HepG2 (cell line): ENCODE data around the gene ADD2. TPM values are rescaled to one million over a fixed set of nuclear protein-coding genes. Genes with fewer than 3 reads are reported as not detected.

Experiments used
- AKAP8 ChIP-seq: sonication (generic); formaldehyde crosslinking; IDR thresholded peaks from 2 replicates; pipeline ENCODE4 v1.5.1; 2020; ENCODE audit warnings: mild to moderate bottlenecking, missing genetic modification reagents
- BCLAF1 ChIP-seq: fragments of 450-650 bp; IDR thresholded peaks from 2 replicates; pipeline ENCODE4 v1.6.1; 2017; ENCODE audit warnings: mild to moderate bottlenecking
- EEA1 ChIP-seq: sonication (generic); formaldehyde crosslinking; IDR thresholded peaks from 2 replicates; pipeline ENCODE4 v1.5.1; 2020; ENCODE audit warnings: mild to moderate bottlenecking, missing genetic modification reagents, borderline replicate concordance
- HDAC1 ChIP-seq: sonication (generic); formaldehyde crosslinking; IDR thresholded peaks from 2 replicates; pipeline ENCODE4 v1.5.1; 2020; ENCODE audit warnings: mild to moderate bottlenecking, missing genetic modification reagents
- KDM1A ChIP-seq: IDR thresholded peaks from 2 replicates; pipeline ENCODE4 v1.6.1; 2016; ENCODE audit warnings: missing compliant biosample characterization
- KMT2A ChIP-seq: sonication (generic); formaldehyde crosslinking; IDR thresholded peaks from 2 replicates; pipeline ENCODE4 v1.4.0; 2020; ENCODE audit warnings: missing genetic modification reagents
- NFYB ChIP-seq: sonication (generic); formaldehyde crosslinking; IDR thresholded peaks from 2 replicates; pipeline ENCODE4 v1.4.0; 2020; ENCODE audit warnings: missing genetic modification reagents
- NPAS2 ChIP-seq: sonication (generic); formaldehyde crosslinking; IDR thresholded peaks from 2 replicates; pipeline ENCODE4 v1.8.0; 2022; ENCODE audit warnings: mild to moderate bottlenecking, missing genetic modification reagents, borderline replicate concordance
- POLR2G ChIP-seq: fragments of 200-400 bp; formaldehyde crosslinking; IDR thresholded peaks from 2 replicates; pipeline ENCODE4 v1.6.1; 2018; ENCODE audit warnings: mild to moderate bottlenecking, low read depth, low read length, moderate library complexity
- SNAPC4 ChIP-seq: sonication (generic); formaldehyde crosslinking; IDR thresholded peaks from 2 replicates; pipeline ENCODE4 v1.4.0; 2020; ENCODE audit warnings: mild to moderate bottlenecking, missing genetic modification reagents
- ZNF142 ChIP-seq: sonication (generic); formaldehyde crosslinking; IDR thresholded peaks from 2 replicates; pipeline ENCODE4 v1.4.0; 2020; ENCODE audit warnings: missing genetic modification reagents
- ZNF724P ChIP-seq: sonication (generic); formaldehyde crosslinking; IDR thresholded peaks from 2 replicates; pipeline ENCODE4 v1.8.0; 2022; ENCODE audit warnings: missing genetic modification reagents, borderline replicate concordance
- ZNF768 ChIP-seq: sonication (generic); formaldehyde crosslinking; IDR thresholded peaks from 2 replicates; pipeline ENCODE4 v1.4.0; 2020; ENCODE audit warnings: missing genetic modification reagents
- polyA plus RNA-seq, 8 experiments: library from polyadenylated mRNA; depleted of rRNA in 3 of 8; stranded (reverse) in 7 of 8; unstranded in 1 of 8; fragments of >200 nt; fragmentation: Illumina TruSeq in 4 of 8; extraction: Trizol in 4 of 8; gene quantifications; 2 replicates each; pipeline versions ENCODE4 v1.2.1 to v1.2.3, GENCODE V29; 2011 to 2016; ENCODE audit warnings: low read depth in 4 of 8, missing spikeins in 1 of 8, mixed read lengths in 1 of 8; ENCODE audit not compliant: insufficient read depth in 1 of 8
- total RNA-seq, 5 experiments: library from RNA; depleted of rRNA; stranded (reverse); fragments of >200 nt; fragmentation: Illumina TruSeq; extraction: Trizol; gene quantifications; 2 replicates each; pipeline ENCODE4 v1.2.3, GENCODE V29; 2016; ENCODE audit warnings: low read depth in 1 of 5

The ADD2 gene
- total and polyA plus RNA-seq, 2 of the 13 experiments (the other 11 are each of a cell fraction or from before 2014, with no cell fraction given) = 0.05 to 0.13 TPM

GRCh38 chr2:70807102-70807827 lies 39.3 kb upstream of the ADD2 start (continued):
- TF ChIP-seq BCLAF1 (no peak), NPAS2 (CRISPR knock-in tag) (no peak), KDM1A (peak; percentile 42), ZNF142 (CRISPR knock-in tag) (peak; percentile 68; the same call in 1 of the 2 replicates), HDAC1 (peak; percentile 88), SNAPC4 (CRISPR knock-in tag) (no peak), ZNF724P (CRISPR knock-in tag) (0 out of 2 replicates have a peak, but pooled peaks have one; percentile 80), ZNF768 (CRISPR knock-in tag) (no peak), POLR2G (peak; percentile 67), KMT2A (CRISPR knock-in tag) (no peak), NFYB (peak; percentile 32; the same call in 1 of the 2 replicates), AKAP8 (CRISPR knock-in tag) (0 out of 2 replicates have a peak, but pooled peaks have one; percentile 28), EEA1 (CRISPR knock-in tag) (no peak)
